ENCODE results near the gene PPM1F.

DNA sequence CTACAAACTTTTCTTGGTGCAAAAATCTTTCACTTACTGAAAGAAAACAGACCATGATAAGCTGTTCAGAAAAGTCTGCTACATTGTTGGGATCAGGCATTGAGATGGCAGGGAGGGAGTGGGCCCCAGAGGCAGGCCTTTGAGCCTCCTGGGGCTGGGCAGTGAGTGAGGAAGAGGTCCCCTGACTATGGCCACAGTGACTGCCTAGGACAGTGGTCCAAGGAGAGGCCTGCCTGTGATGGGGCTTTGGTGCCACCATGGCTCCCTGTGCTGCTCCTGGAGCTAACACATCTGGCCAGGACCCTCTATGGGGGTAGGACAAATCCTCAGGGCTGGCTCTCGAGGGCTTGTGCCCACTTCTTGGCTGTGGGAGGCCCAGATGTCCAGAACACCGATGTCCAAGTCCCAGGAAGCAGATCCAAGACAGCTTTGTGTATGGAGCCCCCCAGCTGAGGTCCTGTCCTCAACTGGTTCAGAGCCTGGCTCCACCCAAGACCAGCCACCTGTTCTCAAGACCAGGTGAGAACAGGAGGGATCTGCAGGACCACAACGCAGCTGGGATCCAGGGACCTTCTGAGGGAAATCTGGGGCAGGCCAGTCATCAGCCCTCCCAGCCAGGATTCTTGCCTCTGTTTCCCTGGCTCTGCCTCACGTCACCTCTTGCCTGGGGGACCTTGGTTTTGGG is 36.9 kb downstream of the PPM1F start:
- TF ChIP-seq ZNF565 (CRISPR knock-in tag; conservative IDR thresholded peaks at IDR 0.05; ENCODE audit: low read depth), result no peak
- TF ChIP-seq CSRNP3 (CRISPR knock-in tag; IDR thresholded peaks at IDR 0.05), result no peak
- TF ChIP-seq, protein P1, sequence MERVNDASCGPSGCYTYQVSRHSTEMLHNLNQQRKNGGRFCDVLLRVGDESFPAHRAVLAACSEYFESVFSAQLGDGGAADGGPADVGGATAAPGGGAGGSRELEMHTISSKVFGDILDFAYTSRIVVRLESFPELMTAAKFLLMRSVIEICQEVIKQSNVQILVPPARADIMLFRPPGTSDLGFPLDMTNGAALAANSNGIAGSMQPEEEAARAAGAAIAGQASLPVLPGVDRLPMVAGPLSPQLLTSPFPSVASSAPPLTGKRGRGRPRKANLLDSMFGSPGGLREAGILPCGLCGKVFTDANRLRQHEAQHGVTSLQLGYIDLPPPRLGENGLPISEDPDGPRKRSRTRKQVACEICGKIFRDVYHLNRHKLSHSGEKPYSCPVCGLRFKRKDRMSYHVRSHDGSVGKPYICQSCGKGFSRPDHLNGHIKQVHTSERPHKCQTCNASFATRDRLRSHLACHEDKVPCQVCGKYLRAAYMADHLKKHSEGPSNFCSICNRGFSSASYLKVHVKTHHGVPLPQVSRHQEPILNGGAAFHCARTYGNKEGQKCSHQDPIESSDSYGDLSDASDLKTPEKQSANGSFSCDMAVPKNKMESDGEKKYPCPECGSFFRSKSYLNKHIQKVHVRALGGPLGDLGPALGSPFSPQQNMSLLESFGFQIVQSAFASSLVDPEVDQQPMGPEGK (CRISPR knock-in tag; IDR thresholded peaks at IDR 0.05; ENCODE audit: borderline replicate concordance), result no peak
- no peak for TF ChIP-seq ZNF70 (CRISPR knock-in tag; IDR thresholded peaks at IDR 0.05)
- TF ChIP-seq ZFP3 (CRISPR knock-in tag; IDR thresholded peaks at IDR 0.05), result no peak
- TF ChIP-seq ZFP30 (CRISPR knock-in tag; IDR thresholded peaks at IDR 0.05), result no peak
- no peak for TF ChIP-seq RARB (CRISPR knock-in tag; IDR thresholded peaks at IDR 0.05)
- TF ChIP-seq TOX (CRISPR knock-in tag; IDR thresholded peaks at IDR 0.05; ENCODE audit: borderline replicate concordance), result no peak

Measured in SK-N-SH treated with all-trans-retinoic acid at 6 μM for 48 hours (cell line).